Mammary epithelial cell (primary cell): ENCODE data around the gene LENG8.

ENCODE experiments used
- EZH2 ChIP-seq: IDR thresholded peaks from 2 replicates; pipeline ENCODE4 v1.6.1; 2012; ENCODE audit warnings: low read length, inconsistent platforms, borderline replicate concordance
- TF ChIP-seq, protein P1 (sequence below), 2 donors: IDR thresholded peaks in 1 of 2; conservative IDR thresholded peaks in 1 of 2; 2 replicates each; pipeline ENCODE4 v1.5.1; 2011 to 2012; ENCODE audit warnings: inconsistent platforms in 2 of 2, low read length in 2 of 2, mild to moderate bottlenecking in 2 of 2, control low read depth in 1 of 2, low read depth in 1 of 2; ENCODE audit not compliant: insufficient read depth in 1 of 2; ENCODE audit errors: extremely low read depth in 1 of 2

DNA sequence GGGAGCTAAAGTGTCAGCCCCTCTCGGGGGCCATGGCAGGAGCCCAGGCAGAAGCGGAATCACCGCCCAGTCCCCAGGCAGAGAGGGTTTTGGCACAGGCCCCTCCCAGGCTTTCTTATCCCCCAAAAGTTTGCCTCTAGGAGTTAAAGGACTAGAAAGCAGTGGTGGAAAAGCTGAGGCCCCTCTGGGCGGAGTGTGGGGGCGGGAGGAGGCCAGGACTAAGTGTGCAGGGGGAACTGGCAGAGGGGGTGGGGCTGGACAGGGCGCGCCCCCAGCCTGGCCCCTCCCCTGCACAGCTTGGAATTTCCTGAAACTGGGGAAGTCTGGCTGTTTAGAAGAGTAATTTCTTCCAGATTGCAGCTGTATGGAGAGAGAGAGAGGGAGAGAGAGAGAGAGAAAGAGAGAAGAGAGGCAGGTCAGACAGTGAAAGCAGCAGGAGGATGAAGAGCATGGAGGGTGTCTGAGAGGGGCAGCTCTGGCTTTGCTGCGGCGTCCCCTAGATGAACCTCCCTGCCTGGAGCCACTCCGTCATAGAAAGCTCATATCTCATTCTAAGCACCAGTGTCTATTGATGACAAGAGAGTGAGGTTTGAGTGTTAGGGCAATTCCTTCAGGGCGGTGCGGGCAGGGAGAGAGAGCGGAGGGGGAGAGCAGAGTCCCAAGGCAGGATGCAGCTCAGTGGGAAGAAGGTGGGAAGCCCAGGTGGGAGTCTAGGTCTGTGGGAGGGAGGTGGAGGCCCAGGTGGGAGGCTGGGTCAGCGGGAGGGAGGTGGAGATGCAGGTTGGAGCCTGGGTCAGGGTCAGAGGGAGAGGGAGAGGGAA is 24.3 kb downstream of the LENG8 start, which contains the start of gene CDC42EP5:
- TF ChIP-seq, protein P1, sequence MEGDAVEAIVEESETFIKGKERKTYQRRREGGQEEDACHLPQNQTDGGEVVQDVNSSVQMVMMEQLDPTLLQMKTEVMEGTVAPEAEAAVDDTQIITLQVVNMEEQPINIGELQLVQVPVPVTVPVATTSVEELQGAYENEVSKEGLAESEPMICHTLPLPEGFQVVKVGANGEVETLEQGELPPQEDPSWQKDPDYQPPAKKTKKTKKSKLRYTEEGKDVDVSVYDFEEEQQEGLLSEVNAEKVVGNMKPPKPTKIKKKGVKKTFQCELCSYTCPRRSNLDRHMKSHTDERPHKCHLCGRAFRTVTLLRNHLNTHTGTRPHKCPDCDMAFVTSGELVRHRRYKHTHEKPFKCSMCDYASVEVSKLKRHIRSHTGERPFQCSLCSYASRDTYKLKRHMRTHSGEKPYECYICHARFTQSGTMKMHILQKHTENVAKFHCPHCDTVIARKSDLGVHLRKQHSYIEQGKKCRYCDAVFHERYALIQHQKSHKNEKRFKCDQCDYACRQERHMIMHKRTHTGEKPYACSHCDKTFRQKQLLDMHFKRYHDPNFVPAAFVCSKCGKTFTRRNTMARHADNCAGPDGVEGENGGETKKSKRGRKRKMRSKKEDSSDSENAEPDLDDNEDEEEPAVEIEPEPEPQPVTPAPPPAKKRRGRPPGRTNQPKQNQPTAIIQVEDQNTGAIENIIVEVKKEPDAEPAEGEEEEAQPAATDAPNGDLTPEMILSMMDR (conservative IDR thresholded peaks at IDR 0.05 in 1 of 2, IDR thresholded peaks at IDR 0.05 in 1 of 2; ENCODE audit: extremely low read depth in 1 of 2, insufficient read depth in 1 of 2, low read depth in 1 of 2, low read length in 2 of 2), result no peak
- no peak for TF ChIP-seq EZH2
